ENCODE data around the gene DCST1. TPM values are rescaled to one million over a fixed set of nuclear protein-coding genes. Genes with fewer than 3 reads are reported as not detected.
A peak's percentile ranks its signal among the peaks of the same experiment; 100 is the strongest.

The DCST1 gene
- polyA plus RNA-seq, 2 of the 4 experiments (the other 2 are of a cell fraction): 0.06 TPM; not detected in 1

DNA sequence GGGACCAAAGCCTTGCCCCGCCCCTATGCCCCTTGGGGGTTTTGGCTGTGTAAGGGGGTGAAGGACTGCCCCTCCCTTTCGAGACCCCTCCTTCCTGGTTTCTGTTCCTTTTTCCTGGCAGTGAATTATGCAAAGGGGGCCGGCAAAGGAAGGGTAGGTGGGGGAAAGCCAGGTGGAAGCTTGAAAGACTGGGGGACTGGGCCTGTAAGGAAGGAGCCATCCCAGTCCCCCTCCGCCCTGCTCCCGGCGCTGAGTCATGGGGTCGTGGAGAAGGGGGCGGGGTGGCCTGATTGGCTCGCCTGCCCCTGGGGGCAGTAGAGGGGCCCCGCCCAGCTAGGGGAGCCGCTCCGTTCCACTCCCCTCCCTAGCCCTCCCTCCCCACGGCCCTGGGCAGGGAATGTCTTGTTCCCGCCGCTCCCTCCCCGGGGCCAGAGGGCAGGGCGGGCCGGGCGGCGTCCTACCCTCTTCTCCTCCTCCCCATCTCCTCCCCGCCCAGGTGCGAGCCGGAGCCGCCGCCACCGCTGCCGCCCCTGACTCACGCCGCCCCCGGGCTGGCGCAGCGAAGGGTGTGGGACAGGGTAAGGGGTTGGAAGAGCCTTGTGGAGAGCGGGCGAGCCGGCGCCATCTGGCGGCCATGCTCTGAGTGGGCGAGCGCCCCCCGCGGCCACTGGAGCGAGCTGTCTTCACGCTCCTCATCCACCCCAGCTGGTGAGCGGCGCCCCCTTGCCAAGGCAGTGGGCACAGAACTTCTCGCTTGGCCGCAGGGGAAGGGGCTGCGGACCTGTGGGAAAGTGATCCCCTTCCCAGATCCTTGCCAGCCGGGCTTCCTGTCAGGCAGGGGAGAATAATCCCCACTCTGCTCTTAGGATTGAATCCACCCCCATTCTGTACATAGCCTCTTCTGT, 16.3 kb upstream of the DCST1 start (continued):
- TF ChIP-seq FOSL2 (IDR thresholded peaks at IDR 0.05) (peak; percentile 11; the same call in 1 of the 2 replicates), FOSL2 (CRISPR knock-in tag; IDR thresholded peaks at IDR 0.05) (peak; percentile 89), ZNF302 (CRISPR knock-in tag; IDR thresholded peaks at IDR 0.05) (no peak), EHMT2 (IDR thresholded peaks at IDR 0.05; ENCODE audit: low read depth) (no peak), POLR2AphosphoS2 (conservative IDR thresholded peaks at IDR 0.05; ENCODE audit: low read length) (no peak), HOXA7 (CRISPR knock-in tag; IDR thresholded peaks at IDR 0.05) (no peak), ZFP36 (IDR thresholded peaks at IDR 0.05; ENCODE audit: borderline replicate concordance, partially characterized antibody) (no peak), RNF2 (IDR thresholded peaks at IDR 0.05; ENCODE audit: borderline replicate concordance, low read depth) (no peak), MYC (IDR thresholded peaks at IDR 0.05; ENCODE audit: borderline replicate concordance, low read length) (peak; percentile 78), RAD21 (conservative IDR thresholded peaks at IDR 0.05 in 1 of 2, IDR thresholded peaks at IDR 0.05 in 1 of 2) (peak; percentile 85 to 97), HOXB5 (CRISPR knock-in tag; IDR thresholded peaks at IDR 0.05) (peak; percentile 16; the same call in 1 of the 2 replicates), ZSCAN20 (CRISPR knock-in tag; IDR thresholded peaks at IDR 0.05) (no peak), HOXB13 (CRISPR knock-in tag; IDR thresholded peaks at IDR 0.05; ENCODE audit: low read depth) (no peak), CHD2 (IDR thresholded peaks at IDR 0.05; ENCODE audit: low read length, partially characterized antibody) (no peak), NR3C1 (IDR thresholded peaks at IDR 0.05) (peak; percentile 81; the same call in 1 of the 3 replicates), PHF8 (IDR thresholded peaks at IDR 0.05; ENCODE audit: borderline replicate concordance, low read depth) (no peak), KDM5A (IDR thresholded peaks at IDR 0.05) (no peak), ESRRA (IDR thresholded peaks at IDR 0.05; ENCODE audit: borderline replicate concordance, low read length) (no peak), TFCP2L1 (CRISPR knock-in tag; IDR thresholded peaks at IDR 0.05) (no peak), MAZ (IDR thresholded peaks at IDR 0.05; ENCODE audit: borderline replicate concordance, low read depth, low read length) (no peak; the same call in none of the 2 replicates), JUNB (IDR thresholded peaks at IDR 0.05) (peak; percentile 46; the same call in 1 of the 2 replicates), RFX5 (IDR thresholded peaks at IDR 0.05) (no peak), EHF (CRISPR knock-in tag; IDR thresholded peaks at IDR 0.05) (no peak), HDAC2 (IDR thresholded peaks at IDR 0.05) (no peak), CBX2 (IDR thresholded peaks at IDR 0.05; ENCODE audit: borderline replicate concordance, low read depth) (no peak), CEBPB (IDR thresholded peaks at IDR 0.05) (no peak), FOSB (CRISPR knock-in tag; IDR thresholded peaks at IDR 0.05) (no peak), RCOR1 (IDR thresholded peaks at IDR 0.05; ENCODE audit: low read depth, low read length) (no peak), CBX8 (IDR thresholded peaks at IDR 0.05) (no peak)
- TF ChIP-seq, protein P1, sequence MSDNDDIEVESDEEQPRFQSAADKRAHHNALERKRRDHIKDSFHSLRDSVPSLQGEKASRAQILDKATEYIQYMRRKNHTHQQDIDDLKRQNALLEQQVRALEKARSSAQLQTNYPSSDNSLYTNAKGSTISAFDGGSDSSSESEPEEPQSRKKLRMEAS (IDR thresholded peaks at IDR 0.05): peak; percentile 94
- TF ChIP-seq, protein P2, sequence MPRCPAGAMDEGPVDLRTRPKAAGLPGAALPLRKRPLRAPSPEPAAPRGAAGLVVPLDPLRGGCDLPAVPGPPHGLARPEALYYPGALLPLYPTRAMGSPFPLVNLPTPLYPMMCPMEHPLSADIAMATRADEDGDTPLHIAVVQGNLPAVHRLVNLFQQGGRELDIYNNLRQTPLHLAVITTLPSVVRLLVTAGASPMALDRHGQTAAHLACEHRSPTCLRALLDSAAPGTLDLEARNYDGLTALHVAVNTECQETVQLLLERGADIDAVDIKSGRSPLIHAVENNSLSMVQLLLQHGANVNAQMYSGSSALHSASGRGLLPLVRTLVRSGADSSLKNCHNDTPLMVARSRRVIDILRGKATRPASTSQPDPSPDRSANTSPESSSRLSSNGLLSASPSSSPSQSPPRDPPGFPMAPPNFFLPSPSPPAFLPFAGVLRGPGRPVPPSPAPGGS (IDR thresholded peaks at IDR 0.05): no peak
- TF ChIP-seq, protein P3, sequence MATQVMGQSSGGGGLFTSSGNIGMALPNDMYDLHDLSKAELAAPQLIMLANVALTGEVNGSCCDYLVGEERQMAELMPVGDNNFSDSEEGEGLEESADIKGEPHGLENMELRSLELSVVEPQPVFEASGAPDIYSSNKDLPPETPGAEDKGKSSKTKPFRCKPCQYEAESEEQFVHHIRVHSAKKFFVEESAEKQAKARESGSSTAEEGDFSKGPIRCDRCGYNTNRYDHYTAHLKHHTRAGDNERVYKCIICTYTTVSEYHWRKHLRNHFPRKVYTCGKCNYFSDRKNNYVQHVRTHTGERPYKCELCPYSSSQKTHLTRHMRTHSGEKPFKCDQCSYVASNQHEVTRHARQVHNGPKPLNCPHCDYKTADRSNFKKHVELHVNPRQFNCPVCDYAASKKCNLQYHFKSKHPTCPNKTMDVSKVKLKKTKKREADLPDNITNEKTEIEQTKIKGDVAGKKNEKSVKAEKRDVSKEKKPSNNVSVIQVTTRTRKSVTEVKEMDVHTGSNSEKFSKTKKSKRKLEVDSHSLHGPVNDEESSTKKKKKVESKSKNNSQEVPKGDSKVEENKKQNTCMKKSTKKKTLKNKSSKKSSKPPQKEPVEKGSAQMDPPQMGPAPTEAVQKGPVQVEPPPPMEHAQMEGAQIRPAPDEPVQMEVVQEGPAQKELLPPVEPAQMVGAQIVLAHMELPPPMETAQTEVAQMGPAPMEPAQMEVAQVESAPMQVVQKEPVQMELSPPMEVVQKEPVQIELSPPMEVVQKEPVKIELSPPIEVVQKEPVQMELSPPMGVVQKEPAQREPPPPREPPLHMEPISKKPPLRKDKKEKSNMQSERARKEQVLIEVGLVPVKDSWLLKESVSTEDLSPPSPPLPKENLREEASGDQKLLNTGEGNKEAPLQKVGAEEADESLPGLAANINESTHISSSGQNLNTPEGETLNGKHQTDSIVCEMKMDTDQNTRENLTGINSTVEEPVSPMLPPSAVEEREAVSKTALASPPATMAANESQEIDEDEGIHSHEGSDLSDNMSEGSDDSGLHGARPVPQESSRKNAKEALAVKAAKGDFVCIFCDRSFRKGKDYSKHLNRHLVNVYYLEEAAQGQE (IDR thresholded peaks at IDR 0.05): no peak
- TF ChIP-seq, protein P4, sequence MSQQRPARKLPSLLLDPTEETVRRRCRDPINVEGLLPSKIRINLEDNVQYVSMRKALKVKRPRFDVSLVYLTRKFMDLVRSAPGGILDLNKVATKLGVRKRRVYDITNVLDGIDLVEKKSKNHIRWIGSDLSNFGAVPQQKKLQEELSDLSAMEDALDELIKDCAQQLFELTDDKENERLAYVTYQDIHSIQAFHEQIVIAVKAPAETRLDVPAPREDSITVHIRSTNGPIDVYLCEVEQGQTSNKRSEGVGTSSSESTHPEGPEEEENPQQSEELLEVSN (IDR thresholded peaks at IDR 0.05; ENCODE audit: borderline replicate concordance, low read depth): no peak
- TF ChIP-seq, protein P5, sequence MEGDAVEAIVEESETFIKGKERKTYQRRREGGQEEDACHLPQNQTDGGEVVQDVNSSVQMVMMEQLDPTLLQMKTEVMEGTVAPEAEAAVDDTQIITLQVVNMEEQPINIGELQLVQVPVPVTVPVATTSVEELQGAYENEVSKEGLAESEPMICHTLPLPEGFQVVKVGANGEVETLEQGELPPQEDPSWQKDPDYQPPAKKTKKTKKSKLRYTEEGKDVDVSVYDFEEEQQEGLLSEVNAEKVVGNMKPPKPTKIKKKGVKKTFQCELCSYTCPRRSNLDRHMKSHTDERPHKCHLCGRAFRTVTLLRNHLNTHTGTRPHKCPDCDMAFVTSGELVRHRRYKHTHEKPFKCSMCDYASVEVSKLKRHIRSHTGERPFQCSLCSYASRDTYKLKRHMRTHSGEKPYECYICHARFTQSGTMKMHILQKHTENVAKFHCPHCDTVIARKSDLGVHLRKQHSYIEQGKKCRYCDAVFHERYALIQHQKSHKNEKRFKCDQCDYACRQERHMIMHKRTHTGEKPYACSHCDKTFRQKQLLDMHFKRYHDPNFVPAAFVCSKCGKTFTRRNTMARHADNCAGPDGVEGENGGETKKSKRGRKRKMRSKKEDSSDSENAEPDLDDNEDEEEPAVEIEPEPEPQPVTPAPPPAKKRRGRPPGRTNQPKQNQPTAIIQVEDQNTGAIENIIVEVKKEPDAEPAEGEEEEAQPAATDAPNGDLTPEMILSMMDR (IDR thresholded peaks at IDR 0.05): peak; percentile 100
- TF ChIP-seq, protein P6, sequence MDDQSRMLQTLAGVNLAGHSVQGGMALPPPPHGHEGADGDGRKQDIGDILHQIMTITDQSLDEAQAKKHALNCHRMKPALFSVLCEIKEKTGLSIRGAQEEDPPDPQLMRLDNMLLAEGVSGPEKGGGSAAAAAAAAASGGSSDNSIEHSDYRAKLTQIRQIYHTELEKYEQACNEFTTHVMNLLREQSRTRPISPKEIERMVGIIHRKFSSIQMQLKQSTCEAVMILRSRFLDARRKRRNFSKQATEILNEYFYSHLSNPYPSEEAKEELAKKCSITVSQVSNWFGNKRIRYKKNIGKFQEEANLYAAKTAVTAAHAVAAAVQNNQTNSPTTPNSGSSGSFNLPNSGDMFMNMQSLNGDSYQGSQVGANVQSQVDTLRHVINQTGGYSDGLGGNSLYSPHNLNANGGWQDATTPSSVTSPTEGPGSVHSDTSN (IDR thresholded peaks at IDR 0.05): no peak; the same call in none of the 2 replicates

All from A549 (cell line).